Nephron progenitor cell (in vitro differentiated cells): ENCODE measurements around the gene KIAA1958.
A peak's percentile ranks its signal among the peaks of the same experiment; 100 is the strongest.
"Not testable (repeated sequence)": the region's sequence is repeated elsewhere in the genome, so short reads cannot be mapped to it uniquely, and the experiment has no call there.

Experiments
- DNase-seq: peaks from one replicate; pipeline ENCODE4 v3.0.0; 2021
- H3K27ac Mint-ChIP-seq: 2 replicates; pipeline ENCODE4 v1.8.0; 2021; ENCODE audit warnings: mild to moderate bottlenecking, moderate library complexity, mixed read lengths
- H3K27me3 Mint-ChIP-seq: 2 replicates; pipeline ENCODE4 v1.8.0; 2021; ENCODE audit warnings: mild to moderate bottlenecking, low read depth, mixed read lengths; ENCODE audit not compliant: poor library complexity
- H3K36me3 Mint-ChIP-seq: 2 replicates; pipeline ENCODE4 v1.8.0; 2021; ENCODE audit warnings: low read depth, mixed read lengths
- H3K4me1 Mint-ChIP-seq: 2 replicates; pipeline ENCODE4 v1.8.0; 2021; ENCODE audit warnings: mixed read lengths
- H3K4me3 Mint-ChIP-seq: 2 replicates; pipeline ENCODE4 v1.8.0; 2021; ENCODE audit warnings: mild to moderate bottlenecking, moderate library complexity, mixed read lengths
- H3K9me3 Mint-ChIP-seq: 2 replicates; pipeline ENCODE4 v1.8.0; 2021; ENCODE audit warnings: mild to moderate bottlenecking, moderate library complexity, mixed read lengths
- CTCF ChIP-seq: fragments of 200-600 bp; sonication (generic); IDR thresholded peaks from 2 replicates; pipeline ENCODE4 v1.5.0; 2021; ENCODE audit warnings: antibody characterized with exemption

KIAA1958 gene

GRCh38 chr9:112506571-112506970, 19.9 kb downstream of the KIAA1958 start:
- H3K27me3 Mint-ChIP-seq, result no peaks in the 10 kb centered on the region
- peaks cover 3% of the 10 kb centered on the region for H3K4me1 Mint-ChIP-seq
- H3K36me3 Mint-ChIP-seq, result peaks cover 48% of the 10 kb centered on the region
- H3K9me3 Mint-ChIP-seq, result peaks cover 20% of the 10 kb centered on the region
- DNase-seq, result no peak
- no peak overlapping the region for H3K4me3 Mint-ChIP-seq
- no peak for TF ChIP-seq CTCF
- no peak overlapping the region for H3K27ac Mint-ChIP-seq

- peaks cover 43% of the 10 kb centered on the region for H3K36me3 Mint-ChIP-seq
- TF ChIP-seq CTCF, result no peak
- no peak overlapping the region for H3K27ac Mint-ChIP-seq
- no peak overlapping the region for H3K4me3 Mint-ChIP-seq
- H3K27me3 Mint-ChIP-seq, result no peaks in the 10 kb centered on the region
- DNase-seq, result no peak
- H3K4me1 Mint-ChIP-seq, result peaks cover 3% of the 10 kb centered on the region
- peaks cover 20% of the 10 kb centered on the region for H3K9me3 Mint-ChIP-seq
Observed at GRCh38 chr9:112507001-112507680, 20.5 kb downstream of the KIAA1958 start.

GRCh38 chr9:112508377-112508776, 21.8 kb downstream of the KIAA1958 start:
- peaks cover 16% of the 10 kb centered on the region for H3K9me3 Mint-ChIP-seq
- peaks cover 3% of the 10 kb centered on the region for H3K27me3 Mint-ChIP-seq
- no peak overlapping the region for H3K4me3 Mint-ChIP-seq
- peaks cover 32% of the 10 kb centered on the region for H3K36me3 Mint-ChIP-seq
- no peak overlapping the region for H3K27ac Mint-ChIP-seq
- no peak for DNase-seq
- no peaks in the 10 kb centered on the region for H3K4me1 Mint-ChIP-seq
- no peak for TF ChIP-seq CTCF

- DNase-seq, H3K4me3 Mint-ChIP-seq, H3K27me3 Mint-ChIP-seq, H3K27ac Mint-ChIP-seq, H3K4me1 Mint-ChIP-seq: not testable (repeated sequence)
- H3K36me3 Mint-ChIP-seq, result peaks cover 17% of the 10 kb centered on the region
- peaks cover 12% of the 10 kb centered on the region for H3K9me3 Mint-ChIP-seq
Observed at GRCh38 chr9:112512377-112512776, 25.8 kb downstream of the KIAA1958 start.

GRCh38 chr9:112516769-112517168, 30.1 kb downstream of the KIAA1958 start:
- Mint-ChIP-seq H3K27ac (peak overlapping the region; percentile 71), H3K9me3 (peaks cover 12% of the 10 kb centered on the region), H3K4me1 (no peaks in the 10 kb centered on the region), H3K27me3 (peaks cover 3% of the 10 kb centered on the region), H3K4me3 (no peak overlapping the region), H3K36me3 (peaks cover 11% of the 10 kb centered on the region)
- no peak for DNase-seq
- TF ChIP-seq CTCF, result no peak

GRCh38 chr9:112520069-112520468, 33.4 kb downstream of the KIAA1958 start:
- H3K9me3 Mint-ChIP-seq, result peaks cover 9% of the 10 kb centered on the region
- TF ChIP-seq CTCF, result no peak
- H3K27ac Mint-ChIP-seq, result peak overlapping the region; percentile 46
- peaks cover 29% of the 10 kb centered on the region for H3K36me3 Mint-ChIP-seq
- no peaks in the 10 kb centered on the region for H3K27me3 Mint-ChIP-seq
- DNase-seq, result no peak
- H3K4me1 Mint-ChIP-seq, result no peaks in the 10 kb centered on the region
- H3K4me3 Mint-ChIP-seq, result no peak overlapping the region
